CD4-positive, alpha-beta T cell treated with Interleukin-17A for 1 hour (primary cell): ENCODE data around the gene UGT1A4.
"Not testable (repeated sequence)": the region's sequence is repeated elsewhere in the genome, so short reads cannot be mapped to it uniquely, and the experiment has no call there.

ENCODE experiments used
- DNase-seq: peaks from one replicate; pipeline ENCODE4 v3.0.0-alpha.2; 2020

Gene UGT1A4

GRCh38 chr2:233700028-233700635, 18.4 kb upstream of the UGT1A4 start:
- no peak for DNase-seq

- not testable (repeated sequence) for DNase-seq
These were observed 17.7 kb upstream of the UGT1A4 start for GRCh38 chr2:233700842-233701241.

- no peak for DNase-seq
These were observed 16.3 kb upstream of the UGT1A4 start for GRCh38 chr2:233702238-233702637.

GRCh38 chr2:233705911-233706506, 12.5 kb upstream of the UGT1A4 start:
- no peak for DNase-seq

GRCh38 chr2:233706720-233707119, 11.8 kb upstream of the UGT1A4 start:
- no peak for DNase-seq

- DNase-seq, result no peak
These were observed 10.4 kb upstream of the UGT1A4 start for GRCh38 chr2:233707940-233708644.

GRCh38 chr2:233708942-233709341, 9.6 kb upstream of the UGT1A4 start:
- DNase-seq, result no peak

- peak; percentile 57 for DNase-seq
These were observed 7.1 kb upstream of the UGT1A4 start for GRCh38 chr2:233711312-233712008.

GRCh38 chr2:233712611-233713261, 5.8 kb upstream of the UGT1A4 start, which contains the start of gene UGT1A5:
Gene UGT1A5 (plus strand): TSS chr2:233712907. CDS start chr2:233712992, 85 bp downstream.
- DNase-seq, result no peak

- DNase-seq, result no peak
These were observed 5.3 kb upstream of the UGT1A4 start for GRCh38 chr2:233713262-233713615.

- no peak for DNase-seq
These were observed 4.4 kb upstream of the UGT1A4 start for GRCh38 chr2:233714121-233714520.

GRCh38 chr2:233728723-233729301, 10.3 kb downstream of the UGT1A4 start, which contains the start of gene UGT1A3:
Gene UGT1A3 (plus strand): TSS chr2:233729042. CDS start chr2:233729127, 85 bp downstream.
- DNase-seq, result no peak

- not testable (repeated sequence) for DNase-seq
These were observed 18.5 kb downstream of the UGT1A4 start for GRCh38 chr2:233736868-233737653.

GRCh38 chr2:233740870-233741269, 22.3 kb downstream of the UGT1A4 start:
- DNase-seq, result no peak

- no peak for DNase-seq
These were observed 25.1 kb downstream of the UGT1A4 start for GRCh38 chr2:233743464-233744259.

- no peak for DNase-seq
These were observed 26.7 kb downstream of the UGT1A4 start for GRCh38 chr2:233745073-233745755.

GRCh38 chr2:233745838-233746237, 27.3 kb downstream of the UGT1A4 start:
- not testable (repeated sequence) for DNase-seq

- DNase-seq, result no peak
These were observed 28.1 kb downstream of the UGT1A4 start for GRCh38 chr2:233746475-233747282.

- DNase-seq, result no peak
These were observed 28.7 kb downstream of the UGT1A4 start for GRCh38 chr2:233747283-233747544.

GRCh38 chr2:233750689-233751088, 32.2 kb downstream of the UGT1A4 start:
- DNase-seq, result not testable (repeated sequence)
